Natural killer cell treated with Interleukin-12 subunit alpha and Interleukin-12 subunit beta and Interleukin-15 and Interleukin-18, amount 100 ng/mL, for 72 hours (primary cell): ENCODE measurements around the gene SLC1A1. TPM values are rescaled to one million over a fixed set of nuclear protein-coding genes. Genes with fewer than 3 reads are reported as not detected.

Experiments used
- ATAC-seq, 2 donors: fragments of 150-1000 bp; cut with Tn5 transposase in 1 of 2; sonication (Bioruptor Pico), chemical (Tn5 transposase) in 1 of 2; 2 replicates each; pipeline ENCODE4 v1.10.0; 2021
- DNase-seq: peaks from one replicate; pipeline ENCODE4 v3.0.0; 2022; ENCODE audit warnings: low spot score
- H3K27ac Mint-ChIP-seq, 2 donors: 1 replicate in 1 of 2; 2 replicates in 1 of 2; pipeline ENCODE4 v1.8.0; 2022; ENCODE audit warnings: mixed read lengths in 2 of 2, mild to moderate bottlenecking in 1 of 2, moderate library complexity in 1 of 2
- H3K27me3 Mint-ChIP-seq, 2 donors: 1 replicate in 1 of 2; 2 replicates in 1 of 2; pipeline ENCODE4 v1.8.0; 2022; ENCODE audit warnings: mixed read lengths in 2 of 2
- H3K36me3 Mint-ChIP-seq: one replicate; pipeline ENCODE4 v1.8.0; 2022; ENCODE audit warnings: mixed read lengths
- H3K4me1 Mint-ChIP-seq, 2 donors: 1 replicate in 1 of 2; 2 replicates in 1 of 2; pipeline ENCODE4 v1.8.0; 2022; ENCODE audit warnings: low read depth in 2 of 2, mixed read lengths in 2 of 2, mild to moderate bottlenecking in 1 of 2
- H3K4me3 Mint-ChIP-seq: one replicate; pipeline ENCODE4 v1.8.0; 2022; ENCODE audit warnings: mixed read lengths
- H3K9me3 Mint-ChIP-seq: 2 replicates; pipeline ENCODE4 v1.8.0; 2022; ENCODE audit warnings: mixed read lengths
- total RNA-seq, 2 donors: library from RNA; stranded (reverse); gene quantifications; one replicate each; pipeline ENCODE4 v1.2.3, GENCODE V29; 2022

SLC1A1 gene
- total RNA-seq, 2 donors from 2014 or later, result 0.14 TPM; not detected in 1

DNA sequence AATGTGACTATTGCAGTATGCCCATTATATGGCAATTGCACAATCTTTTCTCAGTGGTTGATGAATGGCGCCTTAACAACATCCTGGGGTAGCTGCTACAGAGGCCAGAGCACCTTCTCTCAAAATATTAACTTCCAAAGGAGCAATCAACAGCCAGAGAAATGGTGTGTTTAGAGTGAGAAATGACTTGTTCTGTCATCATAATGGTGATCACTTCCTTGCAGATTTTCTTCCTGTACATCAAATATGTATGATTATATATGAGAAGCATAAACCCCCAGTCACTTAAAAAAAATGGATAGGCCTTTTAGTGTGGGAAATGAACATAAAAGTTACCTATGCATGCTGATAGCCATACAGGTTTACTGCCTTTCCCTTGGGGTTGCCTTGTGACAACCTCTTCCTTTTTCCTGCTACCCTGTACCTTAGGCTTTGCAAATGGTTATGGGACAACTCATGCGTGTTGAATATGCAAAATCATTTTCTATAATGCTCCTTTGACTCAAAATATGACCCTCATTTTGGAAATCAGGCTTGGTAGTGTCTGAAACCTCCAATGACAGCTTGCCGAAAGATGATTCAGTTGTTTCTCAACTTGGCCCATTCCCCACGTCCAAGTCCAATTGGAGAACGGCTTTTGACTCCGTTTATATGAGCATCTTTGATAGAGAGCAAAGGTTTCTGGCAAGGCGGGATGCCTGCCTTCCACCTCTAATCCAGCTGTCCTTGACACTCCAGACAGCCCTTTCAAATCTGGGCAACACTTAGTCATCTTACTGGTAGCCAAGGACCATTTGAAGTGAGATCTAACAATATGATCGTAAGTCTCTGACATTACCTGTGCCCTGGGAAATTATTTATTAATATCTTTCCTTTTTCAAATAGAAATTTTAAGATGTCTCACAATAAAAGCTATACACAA lies 69.3 kb downstream of the SLC1A1 start:
- peaks cover 0 to 8% of the 10 kb centered on the region in 2 donors for H3K27me3 Mint-ChIP-seq
- H3K36me3 Mint-ChIP-seq, result no peaks in the 10 kb centered on the region
- H3K27ac Mint-ChIP-seq, result no peak overlapping the region
- H3K4me3 Mint-ChIP-seq, result no peak overlapping the region
- H3K4me1 Mint-ChIP-seq, result peaks cover 8 to 10% of the 10 kb centered on the region in 2 donors
- ATAC-seq (no peak), DNase-seq (no peak)
- H3K9me3 Mint-ChIP-seq, result no peaks in the 10 kb centered on the region

DNA sequence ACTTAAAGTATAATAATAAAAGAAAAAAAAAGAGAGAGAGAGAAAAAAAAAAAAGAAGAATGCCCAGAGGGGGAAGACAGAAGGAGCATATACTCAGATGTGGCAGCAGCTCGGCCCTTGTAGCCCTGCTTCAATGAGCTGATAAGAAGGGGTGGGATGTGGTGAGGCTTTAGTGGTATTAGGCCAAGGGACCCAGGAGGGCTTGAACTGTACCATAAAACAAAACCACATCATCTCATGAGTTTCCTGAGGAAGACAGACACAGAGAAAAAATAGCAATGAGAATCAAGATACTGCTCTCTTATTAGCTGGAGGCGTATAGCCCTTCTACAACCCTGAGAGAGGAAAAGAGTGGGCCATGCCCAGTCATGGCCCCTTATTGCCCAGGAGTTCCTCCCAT lies 72.8 kb downstream of the SLC1A1 start:
- Mint-ChIP-seq H3K27me3 (peaks cover 0 to 9% of the 10 kb centered on the region in 2 donors), H3K9me3 (no peaks in the 10 kb centered on the region), H3K27ac (no peak overlapping the region), H3K4me1 (peaks cover 8 to 10% of the 10 kb centered on the region in 2 donors), H3K4me3 (no peak overlapping the region), H3K36me3 (no peaks in the 10 kb centered on the region)
- ATAC-seq, result no peak
- DNase-seq, result no peak

- Mint-ChIP-seq H3K4me1 (peaks cover 8 to 10% of the 10 kb centered on the region in 2 donors), H3K27ac (no peak overlapping the region), H3K36me3 (no peaks in the 10 kb centered on the region), H3K9me3 (no peaks in the 10 kb centered on the region), H3K4me3 (no peak overlapping the region), H3K27me3 (peaks cover 0 to 2% of the 10 kb centered on the region in 2 donors)
- DNase-seq (no peak), ATAC-seq (no peak)
Observed at GRCh38 chr9:4566806-4567205, 76.5 kb downstream of the SLC1A1 start.

DNA sequence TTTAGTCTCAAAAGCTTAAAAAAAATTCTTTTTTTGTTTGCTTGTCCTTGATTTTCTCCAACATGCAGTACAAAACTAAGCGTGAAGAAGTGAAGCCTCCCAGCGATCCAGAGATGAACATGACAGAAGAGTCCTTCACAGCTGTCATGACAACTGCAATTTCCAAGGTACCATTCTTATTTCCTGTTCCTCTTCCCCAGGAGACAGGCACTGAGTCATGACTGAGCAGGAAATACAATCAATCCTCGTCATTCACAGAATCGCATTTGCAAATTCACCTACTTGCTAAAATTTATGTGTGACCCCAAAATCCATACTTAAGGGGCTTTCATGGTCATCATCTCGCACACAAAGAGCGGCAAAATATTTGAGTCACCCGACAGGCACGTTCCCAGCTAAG lies 77.3 kb downstream of the SLC1A1 start:
- Mint-ChIP-seq H3K4me1 (peaks cover 8 to 15% of the 10 kb centered on the region in 2 donors), H3K9me3 (no peaks in the 10 kb centered on the region), H3K27ac (no peak overlapping the region), H3K36me3 (no peaks in the 10 kb centered on the region), H3K4me3 (no peak overlapping the region), H3K27me3 (peaks cover 0 to 5% of the 10 kb centered on the region in 2 donors)
- no peak for DNase-seq
- ATAC-seq, result no peak

DNA sequence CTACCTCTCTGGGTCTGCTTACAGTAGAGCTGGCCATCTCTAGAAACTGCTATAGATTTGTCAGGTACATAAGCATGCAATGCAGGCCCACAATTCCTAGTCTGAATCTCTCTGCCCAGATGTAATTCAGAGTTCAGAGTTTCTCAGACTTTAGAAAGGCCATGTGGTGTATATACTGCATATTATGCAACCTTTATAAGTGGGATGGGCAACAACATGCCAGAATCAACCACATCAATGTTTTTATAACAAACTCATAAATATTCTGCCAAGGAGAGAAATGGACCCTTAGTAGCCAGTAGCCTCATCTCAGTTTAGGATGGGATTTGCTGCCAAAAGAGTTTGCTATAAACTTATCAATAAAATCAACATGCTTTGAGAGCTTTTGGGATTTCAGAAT lies 78.8 kb downstream of the SLC1A1 start:
- Mint-ChIP-seq H3K36me3 (no peaks in the 10 kb centered on the region), H3K27ac (no peak overlapping the region), H3K9me3 (no peaks in the 10 kb centered on the region), H3K4me1 (peaks cover 0 to 10% of the 10 kb centered on the region in 2 donors), H3K4me3 (no peak overlapping the region), H3K27me3 (peaks cover 0 to 5% of the 10 kb centered on the region in 2 donors)
- DNase-seq (no peak), ATAC-seq (no peak)

GRCh38 chr9:4572184-4572826 lies 82.0 kb downstream of the SLC1A1 start:
- ATAC-seq (no peak), DNase-seq (no peak)
- no peak overlapping the region for H3K4me3 Mint-ChIP-seq
- peaks cover 0 to 8% of the 10 kb centered on the region in 2 donors for H3K27me3 Mint-ChIP-seq
- no peaks in the 10 kb centered on the region for H3K9me3 Mint-ChIP-seq
- no peak overlapping the region for H3K27ac Mint-ChIP-seq
- peaks cover 4 to 10% of the 10 kb centered on the region in 2 donors for H3K4me1 Mint-ChIP-seq
- H3K36me3 Mint-ChIP-seq, result no peaks in the 10 kb centered on the region

GRCh38 chr9:4573176-4573575 lies 82.9 kb downstream of the SLC1A1 start:
- Mint-ChIP-seq H3K27me3 (peaks cover 4 to 9% of the 10 kb centered on the region in 2 donors), H3K36me3 (no peaks in the 10 kb centered on the region), H3K4me3 (no peak overlapping the region), H3K27ac (no peak overlapping the region), H3K4me1 (peaks cover 4 to 10% of the 10 kb centered on the region in 2 donors), H3K9me3 (no peaks in the 10 kb centered on the region)
- DNase-seq (no peak), ATAC-seq (no peak)

GRCh38 chr9:4573634-4574389 lies 83.5 kb downstream of the SLC1A1 start:
- Mint-ChIP-seq H3K4me1 (peaks cover 4 to 10% of the 10 kb centered on the region in 2 donors), H3K4me3 (no peak overlapping the region), H3K9me3 (no peaks in the 10 kb centered on the region), H3K36me3 (no peaks in the 10 kb centered on the region), H3K27me3 (peaks cover 8 to 11% of the 10 kb centered on the region in 2 donors), H3K27ac (no peak overlapping the region)
- no peak for DNase-seq
- ATAC-seq, result peak in 1 of 2 donors; percentile 9

DNA sequence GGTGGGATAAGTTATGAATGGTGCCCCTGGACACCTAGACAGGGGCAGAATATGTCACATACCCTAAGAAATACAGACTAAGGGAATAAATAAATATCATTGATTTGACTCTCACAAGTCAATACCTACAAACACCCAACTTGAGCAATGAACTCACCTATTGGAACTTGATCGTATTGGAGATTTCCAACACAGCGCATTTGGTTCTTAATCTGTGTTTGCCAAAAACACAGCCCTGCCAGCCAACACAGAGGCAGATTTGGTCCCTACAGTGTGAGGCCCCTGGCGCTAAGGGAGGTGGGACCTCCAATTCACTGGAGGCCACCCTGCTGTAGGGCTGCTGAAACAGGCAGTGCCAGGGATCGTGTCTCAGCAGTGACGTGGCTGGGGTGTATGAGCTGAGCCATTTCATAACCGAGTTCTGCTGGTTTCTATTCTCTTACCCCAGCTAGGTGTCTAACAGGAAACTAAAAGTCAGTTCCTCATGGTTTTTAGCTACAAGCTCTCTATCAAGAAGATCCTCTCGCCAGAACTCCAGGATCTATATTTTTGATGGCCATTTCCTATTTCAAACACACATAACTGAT lies 84.5 kb downstream of the SLC1A1 start:
- H3K4me3 Mint-ChIP-seq, result no peak overlapping the region
- H3K36me3 Mint-ChIP-seq, result no peaks in the 10 kb centered on the region
- peaks cover 4 to 10% of the 10 kb centered on the region in 2 donors for H3K4me1 Mint-ChIP-seq
- DNase-seq (no peak), ATAC-seq (peak; percentile 28 to 55)
- no peak overlapping the region for H3K27ac Mint-ChIP-seq
- H3K27me3 Mint-ChIP-seq, result peaks cover 8 to 11% of the 10 kb centered on the region in 2 donors
- H3K9me3 Mint-ChIP-seq, result no peaks in the 10 kb centered on the region

- Mint-ChIP-seq H3K4me3 (no peak overlapping the region), H3K36me3 (no peaks in the 10 kb centered on the region), H3K27me3 (peaks cover 8 to 11% of the 10 kb centered on the region in 2 donors), H3K9me3 (no peaks in the 10 kb centered on the region), H3K27ac (no peak overlapping the region), H3K4me1 (peaks cover 4 to 10% of the 10 kb centered on the region in 2 donors)
- ATAC-seq, result no peak
- DNase-seq, result no peak
Observed at GRCh38 chr9:4575997-4576396, 85.7 kb downstream of the SLC1A1 start.

DNA sequence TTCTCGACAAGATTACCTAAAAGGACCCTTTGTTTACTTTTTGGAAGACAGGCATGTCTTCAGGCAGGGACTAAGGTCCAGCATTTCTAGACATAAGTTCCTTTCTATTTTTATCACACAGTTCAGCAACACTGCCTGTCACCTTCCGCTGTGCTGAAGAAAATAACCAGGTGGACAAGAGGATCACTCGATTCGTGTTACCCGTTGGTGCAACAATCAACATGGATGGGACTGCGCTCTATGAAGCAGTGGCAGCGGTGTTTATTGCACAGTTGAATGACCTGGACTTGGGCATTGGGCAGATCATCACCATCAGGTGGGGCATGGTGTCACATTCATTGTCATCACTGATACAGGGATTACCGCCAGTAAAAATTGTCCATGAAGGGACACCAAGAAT lies 86.2 kb downstream of the SLC1A1 start:
- ATAC-seq (no peak), DNase-seq (no peak)
- H3K4me1 Mint-ChIP-seq, result peaks cover 4 to 10% of the 10 kb centered on the region in 2 donors
- H3K4me3 Mint-ChIP-seq, result no peak overlapping the region
- peaks cover 8 to 11% of the 10 kb centered on the region in 2 donors for H3K27me3 Mint-ChIP-seq
- H3K27ac Mint-ChIP-seq, result no peak overlapping the region
- H3K9me3 Mint-ChIP-seq, result no peaks in the 10 kb centered on the region
- H3K36me3 Mint-ChIP-seq, result no peaks in the 10 kb centered on the region

- Mint-ChIP-seq H3K27ac (no peak overlapping the region), H3K27me3 (peaks cover 8 to 10% of the 10 kb centered on the region in 2 donors), H3K9me3 (no peaks in the 10 kb centered on the region), H3K36me3 (no peaks in the 10 kb centered on the region), H3K4me3 (no peak overlapping the region), H3K4me1 (peaks cover 0 to 4% of the 10 kb centered on the region in 2 donors)
- no peak for ATAC-seq
- DNase-seq, result no peak
Observed at GRCh38 chr9:4579001-4579400, 88.7 kb downstream of the SLC1A1 start.

DNA sequence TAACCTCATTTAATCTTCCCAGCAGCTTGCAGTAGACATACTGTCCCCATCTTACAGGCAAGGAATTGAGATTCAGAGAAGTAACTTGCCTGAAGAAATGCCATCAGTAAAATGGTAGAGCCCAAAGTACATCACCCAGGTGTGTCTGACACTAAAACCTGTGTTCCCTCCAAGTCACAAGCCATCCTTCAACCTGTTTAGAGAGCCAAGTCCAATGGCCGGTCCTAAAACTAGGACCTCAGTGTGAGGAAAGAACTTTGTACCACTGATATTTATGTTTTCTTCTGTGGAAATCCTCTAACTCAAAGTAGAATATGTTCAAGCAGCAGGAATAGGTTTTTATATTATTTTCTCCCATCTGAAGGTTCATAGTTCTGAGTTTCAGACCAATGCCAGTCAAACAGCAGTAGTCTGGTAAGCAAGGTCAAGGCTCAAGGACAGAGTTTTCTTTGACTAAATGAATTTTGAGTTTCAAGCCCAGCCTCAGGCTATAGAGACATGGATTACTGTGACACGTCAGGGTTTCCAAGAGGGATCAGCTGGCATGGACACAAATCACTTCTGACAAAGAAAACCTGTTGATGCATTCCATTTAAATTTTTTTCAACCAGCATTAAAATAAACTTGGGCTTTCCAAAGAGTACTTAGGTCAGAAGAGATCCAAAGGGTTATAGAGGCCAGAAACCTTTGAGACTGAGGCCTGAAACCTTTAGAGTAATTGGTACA lies 90.9 kb downstream of the SLC1A1 start:
- no peaks in the 10 kb centered on the region for H3K9me3 Mint-ChIP-seq
- H3K27ac Mint-ChIP-seq, result no peak overlapping the region
- DNase-seq (no peak), ATAC-seq (no peak)
- no peak overlapping the region for H3K4me3 Mint-ChIP-seq
- no peaks in the 10 kb centered on the region for H3K4me1 Mint-ChIP-seq
- no peaks in the 10 kb centered on the region for H3K36me3 Mint-ChIP-seq
- peaks cover 8 to 10% of the 10 kb centered on the region in 2 donors for H3K27me3 Mint-ChIP-seq
